Astrocyte (in vitro differentiated cells and primary cell): ENCODE measurements around the gene DUSP10. TPM values are rescaled to one million over a fixed set of nuclear protein-coding genes. Genes with fewer than 3 reads are reported as not detected.

Experiments
- DNase-seq: peaks from one replicate; pipeline ENCODE4 v3.0.0-alpha.2; 2010; ENCODE audit warnings: low read depth
- FAIRE-seq: peaks from 2 replicates; lab custom pipeline; 2011; peaks lifted over from hg19 to GRCh38; lab: Jason Lieb, UNC
- H2AFZ ChIP-seq: 2 replicates; pipeline ENCODE4 v1.6.0; 2012; ENCODE audit warnings: low read depth, low read length, inconsistent platforms
- H3K27ac ChIP-seq: 2 replicates; pipeline ENCODE4 v1.5.1; 2011; ENCODE audit warnings: low read depth, low read length, inconsistent platforms
- H3K27me3 ChIP-seq: 2 replicates; pipeline ENCODE4 v1.6.0; 2011; ENCODE audit warnings: low read length, inconsistent platforms; ENCODE audit not compliant: insufficient read depth
- H3K36me3 ChIP-seq: 2 replicates; pipeline ENCODE4 v1.5.1; 2011; ENCODE audit warnings: low read length, inconsistent platforms; ENCODE audit not compliant: insufficient read depth
- H3K4me1 ChIP-seq: 2 replicates; pipeline ENCODE4 v1.5.1; 2011; ENCODE audit warnings: low read length, inconsistent platforms; ENCODE audit not compliant: insufficient read depth
- H3K4me2 ChIP-seq: 2 replicates; pipeline ENCODE4 v1.6.0; 2012; ENCODE audit warnings: low read length, inconsistent platforms
- H3K4me3 ChIP-seq: 2 replicates; pipeline ENCODE4 v1.5.1; 2011; ENCODE audit warnings: low read depth, mild to moderate bottlenecking, low read length, inconsistent platforms; ENCODE audit not compliant: insufficient read depth
- H3K79me2 ChIP-seq: 2 replicates; pipeline ENCODE4 v1.6.0; 2012; ENCODE audit warnings: mild to moderate bottlenecking, low read length, inconsistent platforms; ENCODE audit not compliant: insufficient read depth
- H3K9ac ChIP-seq: 2 replicates; pipeline ENCODE4 v1.6.0; 2012; ENCODE audit warnings: mild to moderate bottlenecking, low read length, inconsistent platforms
- H3K9me3 ChIP-seq: 2 replicates; pipeline ENCODE4 v1.5.1; 2012; ENCODE audit warnings: low read depth, mild to moderate bottlenecking, low read length, inconsistent platforms; ENCODE audit not compliant: insufficient read depth
- H4K20me1 ChIP-seq: 2 replicates; pipeline ENCODE4 v1.6.0; 2012; ENCODE audit warnings: low read length, inconsistent platforms; ENCODE audit not compliant: insufficient read depth
- H3K27ac Mint-ChIP-seq: one replicate; pipeline ENCODE4 v1.8.0; 2021; ENCODE audit warnings: mild to moderate bottlenecking, mixed read lengths; ENCODE audit not compliant: unreplicated experiment
- H3K27me3 Mint-ChIP-seq: one replicate; pipeline ENCODE4 v1.8.0; 2021; ENCODE audit warnings: low read depth, mixed read lengths; ENCODE audit not compliant: unreplicated experiment
- H3K36me3 Mint-ChIP-seq: one replicate; pipeline ENCODE4 v1.8.0; 2021; ENCODE audit warnings: low read depth, mixed read lengths; ENCODE audit not compliant: unreplicated experiment
- H3K4me1 Mint-ChIP-seq: one replicate; pipeline ENCODE4 v1.8.0; 2021; ENCODE audit warnings: low read depth, mixed read lengths; ENCODE audit not compliant: unreplicated experiment
- H3K4me3 Mint-ChIP-seq: one replicate; pipeline ENCODE4 v1.8.0; 2021; ENCODE audit warnings: mild to moderate bottlenecking, moderate library complexity, mixed read lengths; ENCODE audit not compliant: unreplicated experiment
- H3K9me3 Mint-ChIP-seq: one replicate; pipeline ENCODE4 v1.8.0; 2021; ENCODE audit warnings: mild to moderate bottlenecking, mixed read lengths; ENCODE audit not compliant: unreplicated experiment
- CTCF ChIP-seq: IDR thresholded peaks from 2 replicates; pipeline ENCODE4 v1.5.1; 2011; ENCODE audit warnings: low read depth, mild to moderate bottlenecking, inconsistent platforms, low read length, moderate library complexity; ENCODE audit not compliant: insufficient read depth
- EZH2 ChIP-seq: IDR thresholded peaks from 2 replicates; pipeline ENCODE4 v1.6.1; 2012; ENCODE audit warnings: mild to moderate bottlenecking, low read length, inconsistent platforms; ENCODE audit not compliant: insufficient read depth
- total RNA-seq: library from RNA; stranded (reverse); gene quantifications from 2 replicates; pipeline ENCODE4 v1.2.1, GENCODE V29; 2021

The DUSP10 gene
- total RNA-seq, 1 donor from 2014 or later: 45.8 TPM

GRCh38 chr1:221694109-221694508 lies 47.8 kb downstream of the DUSP10 start:
- H3K36me3 Mint-ChIP-seq: no peaks in the 10 kb centered on the region
- Histone ChIP-seq H3K27ac (no peak overlapping the region), H3K4me3 (no peak overlapping the region), H3K4me2 (no peak overlapping the region), H3K9ac (no peak overlapping the region), H2AFZ (no peak overlapping the region), H3K9me3 (peaks cover 3% of the 10 kb centered on the region), H4K20me1 (no peaks in the 10 kb centered on the region), H3K4me1 (peaks cover 6% of the 10 kb centered on the region), H3K36me3 (no peaks in the 10 kb centered on the region), H3K27me3 (no peaks in the 10 kb centered on the region), H3K79me2 (no peaks in the 10 kb centered on the region)
- DNase-seq (no peak), FAIRE-seq (no peak)
- no peaks in the 10 kb centered on the region for H3K27me3 Mint-ChIP-seq
- H3K27ac Mint-ChIP-seq: no peak overlapping the region
- peaks cover 21% of the 10 kb centered on the region for H3K4me1 Mint-ChIP-seq
- no peak overlapping the region for H3K4me3 Mint-ChIP-seq
- no peak for TF ChIP-seq CTCF
- TF ChIP-seq EZH2: no peak
- H3K9me3 Mint-ChIP-seq: no peaks in the 10 kb centered on the region

GRCh38 chr1:221693087-221693486 lies 48.8 kb downstream of the DUSP10 start:
- TF ChIP-seq CTCF (no peak), EZH2 (no peak)
- Histone ChIP-seq H4K20me1 (no peaks in the 10 kb centered on the region), H3K36me3 (no peaks in the 10 kb centered on the region), H3K9ac (no peak overlapping the region), H2AFZ (no peak overlapping the region), H3K4me1 (peaks cover 6% of the 10 kb centered on the region), H3K4me3 (no peak overlapping the region), H3K27me3 (no peaks in the 10 kb centered on the region), H3K27ac (no peak overlapping the region), H3K9me3 (peaks cover 3% of the 10 kb centered on the region), H3K79me2 (no peaks in the 10 kb centered on the region), H3K4me2 (no peak overlapping the region)
- Mint-ChIP-seq H3K27ac (no peak overlapping the region), H3K36me3 (no peaks in the 10 kb centered on the region), H3K27me3 (no peaks in the 10 kb centered on the region), H3K4me1 (peaks cover 20% of the 10 kb centered on the region), H3K4me3 (no peak overlapping the region), H3K9me3 (no peaks in the 10 kb centered on the region)
- FAIRE-seq (no peak), DNase-seq (no peak)

GRCh38 chr1:221692643-221693042 lies 49.2 kb downstream of the DUSP10 start:
- Mint-ChIP-seq H3K27ac (no peak overlapping the region), H3K27me3 (no peaks in the 10 kb centered on the region), H3K9me3 (no peaks in the 10 kb centered on the region), H3K4me1 (peaks cover 23% of the 10 kb centered on the region), H3K36me3 (no peaks in the 10 kb centered on the region), H3K4me3 (no peak overlapping the region)
- Histone ChIP-seq H3K27me3 (no peaks in the 10 kb centered on the region), H3K4me1 (peaks cover 6% of the 10 kb centered on the region), H3K27ac (no peak overlapping the region), H3K79me2 (no peaks in the 10 kb centered on the region), H3K36me3 (no peaks in the 10 kb centered on the region), H3K9me3 (peaks cover 3% of the 10 kb centered on the region), H3K4me3 (no peak overlapping the region), H4K20me1 (no peaks in the 10 kb centered on the region), H3K9ac (no peak overlapping the region), H3K4me2 (no peak overlapping the region), H2AFZ (no peak overlapping the region)
- FAIRE-seq (no peak), DNase-seq (no peak)
- TF ChIP-seq CTCF: no peak
